A673 (cell line): ENCODE measurements around the gene RBFOX2.

Experiments used
- CTCF ChIP-seq: fragments of 300-800, 200-600 bp; sonication (generic); conservative IDR thresholded peaks from 2 replicates; pipeline ENCODE4 v1.5.1; 2017; ENCODE audit warnings: low read depth, mild to moderate bottlenecking, antibody characterized with exemption, low read length, moderate library complexity, mixed read lengths
- EZH2 ChIP-seq: fragments of 200-600 bp; sonication (generic); IDR thresholded peaks from 2 replicates; pipeline ENCODE4 v1.6.1; 2017; ENCODE audit warnings: borderline replicate concordance, low read depth, mild to moderate bottlenecking, mixed read lengths, antibody characterized with exemption, low read length; ENCODE audit not compliant: poor library complexity, severe bottlenecking

GRCh38 chr22:35736166-35736565, 292.5 kb downstream of the RBFOX2 start:
- TF ChIP-seq CTCF, result no peak
- TF ChIP-seq EZH2, result no peak
